Stomach (tissue), 4 donors: Measurements from ENCODE around the gene CYYR1.

Experiments used
- EP300 ChIP-seq: sonication (generic); formaldehyde crosslinking; IDR thresholded peaks from one replicate; pipeline ENCODE4 v1.6.1; 2017; ENCODE audit warnings: antibody characterized with exemption
- POLR2A ChIP-seq, 4 donors: fragments of 450-650 bp; IDR thresholded peaks; one replicate each; pipeline ENCODE4 v1.6.1; 2016; ENCODE audit warnings: antibody characterized with exemption in 4 of 4, control low read depth in 2 of 4, mild to moderate bottlenecking in 1 of 4, moderate library complexity in 1 of 4
- POLR2AphosphoS5 ChIP-seq, 3 donors: sonication (generic); formaldehyde crosslinking; IDR thresholded peaks; one replicate each; pipeline ENCODE4 v1.6.1; 2016; ENCODE audit warnings: antibody characterized with exemption in 3 of 3
- TF ChIP-seq, protein P1 (sequence below), 7 experiments: fragments of 450-650 bp in 4 of 7; fragments of 200-600 bp in 3 of 7; sonication (generic) in 3 of 7; IDR thresholded peaks; one replicate each; pipeline ENCODE4 v1.5.1; 2016 to 2019; ENCODE audit warnings: antibody characterized with exemption in 7 of 7, control low read depth in 2 of 7, mild to moderate bottlenecking in 1 of 7

DNA sequence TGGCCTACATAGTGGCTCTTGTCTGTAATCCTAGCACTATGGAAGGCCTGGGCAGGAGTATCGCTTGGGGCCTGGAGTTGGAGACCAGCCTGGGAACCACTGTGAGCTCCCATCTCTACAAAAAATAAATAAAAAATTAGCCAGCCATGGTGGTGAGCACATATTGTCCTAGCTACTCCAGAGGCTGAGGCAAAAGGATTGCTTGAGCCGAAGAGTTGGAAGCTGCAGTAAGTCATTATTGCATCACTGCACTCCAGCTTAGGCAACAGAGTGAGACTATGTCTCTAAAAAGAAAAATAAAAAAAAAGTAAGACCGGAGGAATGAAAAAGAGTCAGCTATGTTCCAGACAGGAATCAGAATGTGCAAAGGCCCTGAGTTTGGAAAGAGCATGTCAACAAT is 115.3 kb downstream of the CYYR1 start:
- TF ChIP-seq, protein P1, sequence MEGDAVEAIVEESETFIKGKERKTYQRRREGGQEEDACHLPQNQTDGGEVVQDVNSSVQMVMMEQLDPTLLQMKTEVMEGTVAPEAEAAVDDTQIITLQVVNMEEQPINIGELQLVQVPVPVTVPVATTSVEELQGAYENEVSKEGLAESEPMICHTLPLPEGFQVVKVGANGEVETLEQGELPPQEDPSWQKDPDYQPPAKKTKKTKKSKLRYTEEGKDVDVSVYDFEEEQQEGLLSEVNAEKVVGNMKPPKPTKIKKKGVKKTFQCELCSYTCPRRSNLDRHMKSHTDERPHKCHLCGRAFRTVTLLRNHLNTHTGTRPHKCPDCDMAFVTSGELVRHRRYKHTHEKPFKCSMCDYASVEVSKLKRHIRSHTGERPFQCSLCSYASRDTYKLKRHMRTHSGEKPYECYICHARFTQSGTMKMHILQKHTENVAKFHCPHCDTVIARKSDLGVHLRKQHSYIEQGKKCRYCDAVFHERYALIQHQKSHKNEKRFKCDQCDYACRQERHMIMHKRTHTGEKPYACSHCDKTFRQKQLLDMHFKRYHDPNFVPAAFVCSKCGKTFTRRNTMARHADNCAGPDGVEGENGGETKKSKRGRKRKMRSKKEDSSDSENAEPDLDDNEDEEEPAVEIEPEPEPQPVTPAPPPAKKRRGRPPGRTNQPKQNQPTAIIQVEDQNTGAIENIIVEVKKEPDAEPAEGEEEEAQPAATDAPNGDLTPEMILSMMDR (IDR thresholded peaks at IDR 0.05) = no peak
- TF ChIP-seq POLR2A (IDR thresholded peaks at IDR 0.05) (no peak), EP300 (no peak), POLR2AphosphoS5 (IDR thresholded peaks at IDR 0.05) (no peak)
